T47D (cell line): ENCODE measurements around the gene OSBPL5.

Source experiments
- DNase-seq, 2 experiments: peaks; one replicate each; pipeline versions ENCODE4 v3.0.0 to v3.0.0-alpha.2; 2011 to 2012; ENCODE audit warnings: low read depth in 1 of 2, low spot score in 1 of 2
- JUND ChIP-seq: IDR thresholded peaks from 2 replicates; pipeline ENCODE4 v1.6.1; 2012; ENCODE audit warnings: low read depth
- in situ Hi-C: cut with HindIII; loops from 2 replicates; pipeline ENCODE4 v1.10.0; 2016; ENCODE audit warnings: low sequenced_read_pairs, low pct_unique_long_range_greater_than_20kb

The OSBPL5 gene

DNA sequence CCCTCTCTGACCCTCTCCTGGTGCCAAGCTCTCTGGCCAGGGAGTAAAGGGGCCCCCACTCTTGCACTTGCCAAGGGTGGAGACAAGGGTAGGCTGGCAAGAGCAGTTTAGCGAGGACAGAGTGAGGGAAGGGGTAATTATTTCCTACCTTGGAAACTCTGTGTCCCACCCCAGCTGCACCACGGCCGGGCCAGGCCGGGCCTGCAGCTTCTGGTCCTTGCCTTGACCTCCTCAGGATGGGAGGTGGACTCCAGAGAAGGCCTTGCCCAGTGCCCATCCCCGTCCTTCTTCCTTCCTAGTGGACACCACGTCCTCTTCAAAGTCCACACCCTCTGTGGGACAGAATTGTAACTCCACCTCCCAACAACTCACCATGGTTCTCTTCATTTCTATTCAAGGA is 18.4 kb upstream of the OSBPL5 start:
- no peak for DNase-seq
- TF ChIP-seq JUND: no peak
- in situ Hi-C loops: no loop called here

DNA sequence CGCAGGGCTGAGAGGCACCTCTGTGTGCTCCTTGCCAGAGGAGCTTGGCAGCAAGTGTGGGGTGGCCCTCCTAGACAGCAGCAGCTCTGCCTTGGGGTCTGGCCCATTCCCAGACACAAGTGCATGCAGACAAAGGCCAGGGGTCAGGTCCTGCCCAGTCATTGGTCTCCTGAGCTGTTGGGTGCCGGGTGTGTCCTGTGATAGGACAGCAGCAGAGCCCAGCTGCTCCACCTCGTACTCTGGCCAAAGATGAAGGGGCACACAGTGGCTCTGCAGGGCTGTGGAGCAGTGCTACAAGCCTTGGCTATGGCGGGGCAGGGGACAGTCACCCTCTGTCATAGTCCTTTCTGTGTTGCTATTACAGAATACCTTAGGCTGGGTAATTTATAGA is 17.3 kb upstream of the OSBPL5 start:
- no peak for DNase-seq
- in situ Hi-C loops: no loop called here
- no peak for TF ChIP-seq JUND

DNA sequence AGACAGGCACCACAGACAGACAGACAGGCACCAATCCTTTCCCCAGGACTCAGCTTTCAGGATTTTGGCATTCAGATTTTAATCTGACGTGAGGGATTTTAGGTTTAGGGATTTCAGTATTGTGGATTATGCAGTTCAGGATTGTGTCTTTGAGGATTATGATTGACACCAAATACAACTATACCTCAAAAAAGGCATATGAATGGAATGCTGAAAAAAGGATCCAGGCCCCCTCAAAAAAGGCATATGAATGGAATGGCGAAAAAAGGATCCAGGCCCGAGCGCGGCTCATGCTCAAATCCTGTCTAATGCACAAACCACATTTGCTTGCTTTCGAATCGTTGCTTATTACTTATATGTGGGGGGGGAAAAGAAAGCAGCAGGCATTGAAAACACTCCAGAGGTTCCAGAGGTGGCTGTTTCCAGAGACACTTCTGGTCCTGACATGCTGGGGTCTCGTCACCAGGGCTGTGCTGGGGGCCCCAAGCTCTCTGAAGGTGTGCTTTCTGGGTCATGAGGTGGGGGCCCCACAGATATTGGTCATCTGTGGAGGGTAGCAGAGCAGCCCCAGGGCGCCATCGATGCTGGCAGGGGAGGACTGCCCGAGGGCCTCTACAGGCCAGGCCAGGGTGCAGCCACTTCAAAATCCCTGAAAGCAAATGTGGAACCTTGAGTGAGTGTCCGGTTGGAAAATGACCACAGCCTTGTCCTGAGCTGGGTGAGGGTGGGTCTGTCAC is 16.8 kb upstream of the OSBPL5 start:
- TF ChIP-seq JUND: no peak
- in situ Hi-C loops: no loop called here
- DNase-seq: no peak

DNA sequence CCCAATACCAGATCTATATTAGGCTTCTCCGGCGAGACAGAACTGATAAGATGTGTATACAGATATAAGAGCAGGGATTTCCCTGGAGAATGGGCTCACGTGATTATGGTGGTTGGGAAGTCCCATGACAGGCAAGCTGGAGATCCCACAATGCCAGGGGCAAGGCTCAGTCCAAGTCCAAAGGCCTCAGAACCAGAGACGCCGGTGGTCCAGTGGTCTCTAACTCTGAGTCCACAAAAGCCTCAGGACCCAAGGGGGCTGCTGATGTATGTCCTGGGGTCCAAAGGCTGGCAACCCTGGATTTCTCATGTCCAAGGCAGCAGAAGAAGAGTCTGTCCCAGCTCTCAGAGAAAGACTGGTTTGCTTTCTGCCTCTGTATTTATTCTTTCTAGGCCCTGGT is 15.8 kb upstream of the OSBPL5 start:
- no peak for TF ChIP-seq JUND
- no peak for DNase-seq
- in situ Hi-C loops: no loop called here

DNA sequence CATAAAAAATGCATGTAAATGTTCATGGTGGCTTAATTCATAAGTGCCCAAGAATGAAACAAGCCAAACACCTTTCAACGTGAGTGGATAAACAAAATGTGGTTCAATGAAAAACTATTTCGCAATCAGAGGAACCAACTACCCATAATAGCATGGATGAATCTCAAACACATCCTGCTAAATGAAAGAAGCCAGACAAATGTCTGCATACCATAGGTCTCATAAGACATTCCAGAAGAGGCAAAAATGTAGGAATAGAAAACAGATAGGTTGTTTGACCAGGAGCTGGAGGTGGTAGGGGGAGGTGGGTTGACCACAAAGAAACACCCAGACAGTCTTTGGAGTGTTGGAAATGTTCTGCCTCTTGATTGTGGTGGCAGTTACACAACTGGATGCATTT is 13.2 kb upstream of the OSBPL5 start:
- in situ Hi-C loops: no loop called here
- TF ChIP-seq JUND: no peak
- no peak for DNase-seq

DNA sequence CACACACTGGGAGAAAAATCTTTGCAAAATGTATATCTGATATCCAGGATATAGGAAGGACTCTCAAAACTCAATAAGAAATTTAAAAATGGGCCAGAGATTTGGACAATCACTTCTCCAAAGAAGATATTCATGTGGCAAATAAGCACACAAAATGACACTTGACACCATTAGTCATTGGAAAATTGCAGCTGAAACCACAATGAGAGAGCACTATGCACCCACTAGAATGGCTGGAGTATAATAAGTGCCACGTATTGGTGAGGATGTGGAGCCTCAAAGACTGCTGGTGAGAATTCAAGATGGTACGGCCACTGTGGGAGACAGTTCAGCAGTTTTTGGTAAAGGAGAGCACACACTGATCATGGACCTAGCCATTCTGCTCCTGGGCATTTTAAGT is 12.8 kb upstream of the OSBPL5 start:
- in situ Hi-C loops: no loop called here
- DNase-seq: no peak
- no peak for TF ChIP-seq JUND

DNA sequence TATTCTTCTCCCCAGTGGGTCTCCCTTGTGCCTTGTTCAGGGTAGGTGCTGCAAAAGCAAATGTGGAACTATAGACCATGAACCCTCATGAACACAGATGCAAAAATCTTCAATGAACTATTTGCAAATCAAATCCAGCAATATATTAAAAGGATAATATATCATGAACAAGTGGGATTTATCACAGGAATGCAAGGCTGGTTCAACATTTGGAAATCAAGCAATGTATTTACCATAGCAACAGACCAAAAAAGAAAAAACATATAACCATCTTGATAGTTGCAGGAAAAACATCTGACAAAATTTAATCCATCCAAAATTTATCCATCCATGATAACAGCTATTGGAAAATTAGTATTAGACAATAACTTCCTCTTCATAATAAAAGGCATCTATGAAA is 11.4 kb upstream of the OSBPL5 start:
- TF ChIP-seq JUND: no peak
- in situ Hi-C loops: no loop called here
- DNase-seq: no peak

DNA sequence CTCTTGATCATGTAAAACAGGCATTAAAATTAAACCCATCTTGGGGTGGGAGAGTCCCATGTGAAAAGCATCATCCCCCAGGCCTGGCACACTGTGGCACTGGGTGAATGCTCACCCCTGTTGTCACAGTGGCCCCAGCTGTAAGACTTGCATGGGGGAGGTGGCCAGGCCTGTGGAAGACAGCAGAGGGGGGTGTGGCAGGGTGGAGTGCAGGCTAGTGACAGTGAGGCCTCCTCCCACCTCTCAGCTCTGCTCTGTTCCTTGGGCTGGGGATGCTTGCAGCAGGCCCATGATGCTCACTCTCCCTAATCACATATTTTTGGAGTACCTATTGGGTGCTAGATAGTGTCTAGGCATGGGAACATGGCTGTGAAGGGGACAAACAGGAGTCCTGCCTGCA is 10.1 kb upstream of the OSBPL5 start:
- TF ChIP-seq JUND: no peak
- no peak for DNase-seq
- in situ Hi-C loops: no loop called here

DNA sequence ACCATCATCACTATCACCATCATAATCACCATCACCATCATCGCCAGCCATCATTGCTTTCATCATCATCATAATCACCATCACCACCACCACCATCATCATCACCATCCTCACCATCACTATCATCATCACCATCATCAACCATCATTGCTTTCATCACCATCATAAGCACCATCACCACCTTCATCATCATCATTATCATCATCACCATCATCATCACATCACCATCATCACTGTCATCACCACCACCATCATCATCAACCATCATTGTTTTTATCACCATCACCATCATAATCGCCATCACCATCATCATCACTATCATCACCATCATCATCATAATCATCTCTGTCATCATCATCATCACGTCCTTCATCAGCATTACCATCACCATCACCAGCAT is 9.3 kb upstream of the OSBPL5 start:
- in situ Hi-C loops: no loop called here
- no peak for DNase-seq

DNA sequence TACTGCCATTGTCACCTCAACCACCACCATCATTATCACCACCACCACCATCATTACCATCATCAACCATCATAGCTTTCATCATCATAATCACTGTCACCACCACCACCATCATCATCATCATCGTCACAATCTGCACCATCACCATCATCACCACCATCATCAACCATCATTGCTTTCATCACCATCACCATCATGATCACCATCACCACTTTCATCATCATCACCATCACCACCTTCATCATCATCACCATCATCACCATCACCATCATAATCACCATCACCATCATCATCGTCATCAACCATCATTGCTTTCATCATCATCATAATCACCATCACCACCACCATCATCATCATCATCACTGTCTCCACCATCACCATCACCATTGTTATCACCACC is 8.7 kb upstream of the OSBPL5 start:
- TF ChIP-seq JUND: no peak
- no peak for DNase-seq
- in situ Hi-C loops: no loop called here

More for the DNA sequence above, 9.3 kb upstream of the OSBPL5 start:
- TF ChIP-seq JUND: no peak

DNA sequence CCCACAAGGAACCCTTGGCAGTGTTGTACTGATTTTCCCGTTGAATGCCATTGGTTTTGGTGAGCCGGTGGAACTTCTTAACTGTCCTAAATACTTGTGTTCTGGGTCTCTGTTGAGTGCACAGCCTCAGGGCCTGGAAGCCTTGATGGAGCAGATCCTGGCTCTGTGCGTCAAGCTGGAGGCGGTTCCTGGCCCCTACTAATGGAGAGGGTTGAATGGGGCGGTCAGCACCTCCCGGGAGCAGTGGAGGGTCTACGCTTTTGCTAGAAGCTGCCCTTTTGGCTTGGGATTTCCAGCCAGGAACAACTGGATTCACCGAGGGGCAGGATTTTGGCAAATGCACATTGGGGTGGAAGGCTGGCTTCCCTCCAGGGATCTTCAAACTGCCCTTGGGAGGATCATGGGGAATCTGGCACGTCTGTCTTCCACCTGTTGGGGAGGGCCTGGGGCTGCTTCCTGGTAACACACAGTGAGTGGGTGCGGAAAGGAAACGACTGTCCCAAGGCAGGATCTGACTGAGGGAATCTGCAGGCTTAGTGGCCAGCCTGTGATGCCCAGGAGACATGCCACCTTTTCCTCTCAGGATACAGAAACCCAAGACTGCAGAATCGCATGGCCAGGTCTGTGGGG is 6.9 kb upstream of the OSBPL5 start:
- in situ Hi-C loops: no loop called here
- no peak for TF ChIP-seq JUND
- DNase-seq: no peak

DNA sequence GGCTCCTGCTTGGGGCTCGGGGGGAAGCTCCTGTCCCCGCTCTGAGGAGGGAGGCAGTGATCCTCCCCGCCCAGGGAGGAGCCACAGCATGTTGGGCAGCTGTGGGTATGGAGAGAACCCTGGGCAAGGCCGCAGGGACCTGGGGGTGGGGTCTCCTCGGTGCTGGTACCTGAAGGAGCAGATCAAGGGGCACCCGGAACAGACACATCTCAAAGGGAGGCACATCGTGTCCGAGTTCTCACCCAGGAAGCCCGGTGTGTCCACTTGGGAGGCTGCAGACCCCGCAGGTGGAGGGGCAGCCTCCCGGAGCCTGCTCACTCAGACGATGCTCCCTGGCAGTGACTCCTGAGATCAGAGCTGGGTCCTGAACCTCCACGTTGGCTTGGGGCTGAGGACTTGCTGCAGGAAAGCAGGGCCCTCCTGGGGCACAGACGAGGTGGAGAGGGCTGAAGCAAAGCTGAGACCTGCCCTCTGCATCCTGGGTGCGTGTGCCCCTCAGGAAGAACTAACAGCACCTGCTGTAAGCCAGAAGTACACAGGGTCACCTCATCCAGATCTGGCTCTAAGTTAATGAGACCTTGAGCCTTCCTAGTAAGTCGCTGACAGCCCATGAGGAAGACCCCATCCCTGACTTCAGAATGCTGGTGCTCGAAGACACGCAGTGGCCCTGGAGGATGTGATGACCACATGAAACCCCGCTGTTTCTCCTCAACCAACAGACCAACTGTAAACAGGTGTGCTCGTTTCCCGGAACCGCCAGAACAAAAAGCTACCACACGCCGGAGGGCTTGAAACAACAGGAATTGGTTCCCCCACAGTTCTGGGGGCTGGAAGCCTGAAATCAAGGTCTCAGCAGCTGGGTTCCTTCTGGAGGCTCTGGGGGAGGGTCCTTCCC is 5.9 kb upstream of the OSBPL5 start:
- DNase-seq: no peak
- TF ChIP-seq JUND: no peak
- in situ Hi-C loops: no loop called here
